HepG2 (cell line): ENCODE results near the gene GABRG3. TPM values are rescaled to one million over a fixed set of nuclear protein-coding genes. Genes with fewer than 3 reads are reported as not detected.

Source experiments
- ATAC-seq: fragments of 200-7000 bp; cut with Tn5 transposase; 3 replicates; pipeline ENCODE4 v1.9.1; 2020; ENCODE audit warnings: mild to moderate bottlenecking, moderate library complexity
- BruUV-seq: library from RNA; stranded (reverse); fragments of 400-500 nt; replicated peaks from 2 replicates; lab custom pipeline; 2021; lab: Mats Ljungman, UMichigan
- CTCF ChIA-PET: fragments of 300-600 bp; formaldehyde crosslinking; extraction: SDS; loops from one replicate; lab custom pipeline; 2021; ENCODE audit warnings: low total read pairs, inconsistent platforms, low intra/inter-chr PET ratio; lab: Yijun Ruan, JAX
- POLR2A ChIA-PET: fragments of 350-600 bp; sonication (Branson Sonifier 250); formaldehyde crosslinking; loops from one replicate; lab custom pipeline; 2020; ENCODE audit warnings: antibody characterized with exemption, inconsistent platforms; lab: Yijun Ruan, JAX
- DNase-seq: peaks from one replicate; pipeline ENCODE4 v3.0.0-alpha.2; 2015; ENCODE audit warnings: low spot score
- FAIRE-seq: peaks from 3 replicates; lab custom pipeline; 2011; peaks lifted over from hg19 to GRCh38; lab: Jason Lieb, UNC
- H2AFZ ChIP-seq: one replicate; pipeline ENCODE4 v1.6.1; 2011; ENCODE audit warnings: low read length, inconsistent platforms
- H3K27ac ChIP-seq: fragments of 300-600 bp; 3 replicates; pipeline ENCODE4 v1.8.0; 2011; ENCODE audit warnings: mixed run types, mild to moderate bottlenecking, mixed read lengths, low read length, inconsistent platforms; ENCODE audit not compliant: insufficient read depth; ENCODE audit errors: extremely low read length
- H3K27me3 ChIP-seq, 2 experiments: fragments of 200-600 bp in 1 of 2; 2 replicates in 1 of 2; 3 replicates in 1 of 2; pipeline versions ENCODE4 v1.6.0 to v1.8.0; 2011; ENCODE audit warnings: low read length in 2 of 2, mild to moderate bottlenecking in 2 of 2, moderate library complexity in 2 of 2, inconsistent platforms in 1 of 2; ENCODE audit not compliant: insufficient read depth in 2 of 2, control insufficient read depth in 1 of 2
- H3K36me3 ChIP-seq, 2 experiments: fragments of 200-600 bp in 1 of 2; replicated peaks in 1 of 2; 2 replicates in 1 of 2; 3 replicates in 1 of 2; pipeline versions ENCODE4 v1.5.1 to v1.8.0; 2011; ENCODE audit warnings: low read length in 2 of 2, inconsistent platforms in 1 of 2; ENCODE audit not compliant: insufficient read depth in 2 of 2, control insufficient read depth in 1 of 2
- H3K4me1 ChIP-seq: 2 replicates; pipeline ENCODE4 v1.5.1; 2012; ENCODE audit warnings: low read length, inconsistent platforms; ENCODE audit not compliant: insufficient read depth
- H3K4me2 ChIP-seq: 2 replicates; pipeline ENCODE4 v1.6.0; 2011; ENCODE audit warnings: low read depth, low read length, inconsistent platforms
- H3K4me3 ChIP-seq, 3 experiments: fragments of 200-600 bp in 1 of 3; sonication (generic), shearing (Covaris generic) in 1 of 3; replicated peaks in 1 of 3; 2 replicates each; pipeline ENCODE4 v1.5.1; 2011 to 2016; ENCODE audit warnings: low read length in 3 of 3, inconsistent platforms in 2 of 3, low read depth in 2 of 3, mild to moderate bottlenecking in 2 of 3, control low read depth in 1 of 3, mixed read lengths in 1 of 3; ENCODE audit not compliant: insufficient read depth in 1 of 3
- H3K79me2 ChIP-seq: one replicate; pipeline ENCODE4 v1.6.1; 2011; ENCODE audit warnings: low read length, inconsistent platforms; ENCODE audit not compliant: insufficient read depth
- H3K9ac ChIP-seq: 2 replicates; pipeline ENCODE4 v1.6.0; 2011; ENCODE audit warnings: mild to moderate bottlenecking, low read depth, low read length, inconsistent platforms; ENCODE audit not compliant: insufficient read depth
- H3K9me3 ChIP-seq: 2 replicates; pipeline ENCODE4 v1.5.1; 2012; ENCODE audit warnings: mild to moderate bottlenecking, low read length
- H4K20me1 ChIP-seq: 2 replicates; pipeline ENCODE4 v1.6.0; 2011; ENCODE audit warnings: inconsistent platforms, mild to moderate bottlenecking, low read length, moderate library complexity; ENCODE audit not compliant: insufficient read depth
- CENPT ChIP-seq: sonication (generic); formaldehyde crosslinking; IDR thresholded peaks from 2 replicates; pipeline ENCODE4 v1.8.0; 2022; ENCODE audit warnings: low read depth, mild to moderate bottlenecking, moderate library complexity, missing genetic modification reagents
- HNF4G ChIP-seq, 2 experiments: sonication (generic) in 1 of 2; formaldehyde crosslinking in 1 of 2; IDR thresholded peaks; 2 replicates each; pipeline versions ENCODE4 v1.4.0 to v1.6.1; 2011 to 2020; ENCODE audit warnings: borderline replicate concordance in 2 of 2, low read depth in 2 of 2, mild to moderate bottlenecking in 2 of 2, low read length in 1 of 2, missing genetic modification reagents in 1 of 2, moderate library complexity in 1 of 2
- HOXA5 ChIP-seq: sonication (generic); formaldehyde crosslinking; IDR thresholded peaks from 2 replicates; pipeline ENCODE4 v1.4.0; 2020; ENCODE audit warnings: missing genetic modification reagents
- ISL2 ChIP-seq: sonication (generic); formaldehyde crosslinking; IDR thresholded peaks from 2 replicates; pipeline ENCODE4 v1.5.0; 2020; ENCODE audit warnings: missing genetic modification reagents
- KLF15 ChIP-seq: sonication (generic); formaldehyde crosslinking; IDR thresholded peaks from 2 replicates; pipeline ENCODE4 v1.8.1; 2023; ENCODE audit warnings: borderline replicate concordance, mild to moderate bottlenecking, inconsistent platforms, missing genetic modification reagents, mixed read lengths
- RFX1 ChIP-seq: fragments of 450-650 bp; IDR thresholded peaks from 2 replicates; pipeline ENCODE4 v1.6.1; 2017
- SETDB1 ChIP-seq: sonication (generic); formaldehyde crosslinking; IDR thresholded peaks from 2 replicates; pipeline ENCODE4 v1.5.1; 2020; ENCODE audit warnings: missing genetic modification reagents, mild to moderate bottlenecking, borderline replicate concordance
- SMYD3 ChIP-seq: sonication (generic); formaldehyde crosslinking; IDR thresholded peaks from 2 replicates; pipeline ENCODE4 v1.8.1; 2023; ENCODE audit warnings: mild to moderate bottlenecking, missing genetic modification reagents
- ZFP1 ChIP-seq: IDR thresholded peaks from 2 replicates; pipeline ENCODE4 v1.6.1; 2016
- ZFP36 ChIP-seq: fragments of 150-350 bp; IDR thresholded peaks from 2 replicates; pipeline ENCODE4 v1.6.1; 2018; ENCODE audit warnings: borderline replicate concordance, low read length, low read depth; ENCODE audit not compliant: partially characterized antibody
- ZMYM4 ChIP-seq: sonication (generic); formaldehyde crosslinking; IDR thresholded peaks from 2 replicates; pipeline ENCODE4 v1.8.1; 2023; ENCODE audit warnings: mild to moderate bottlenecking, missing genetic modification reagents
- ZNF234 ChIP-seq: sonication (generic); formaldehyde crosslinking; conservative IDR thresholded peaks from 2 replicates; pipeline ENCODE4 v1.5.1; 2020; ENCODE audit warnings: mild to moderate bottlenecking, missing genetic modification reagents
- ZNF329 ChIP-seq: sonication (generic); formaldehyde crosslinking; IDR thresholded peaks from 2 replicates; pipeline ENCODE4 v1.9.0; 2021; ENCODE audit warnings: low read depth, mild to moderate bottlenecking, missing genetic modification reagents
- ZNF574 ChIP-seq: sonication (generic); formaldehyde crosslinking; IDR thresholded peaks from 2 replicates; pipeline ENCODE4 v1.4.0; 2020; ENCODE audit warnings: missing genetic modification reagents
- ZSCAN29 ChIP-seq: sonication (generic); formaldehyde crosslinking; conservative IDR thresholded peaks from 2 replicates; pipeline ENCODE4 v1.4.0; 2020; ENCODE audit warnings: mild to moderate bottlenecking, missing genetic modification reagents
- WGBS: methylation state at CpG from one replicate; pipeline ENCODE4 v1.1.6; 2017; ENCODE audit warnings: low lambda C conversion rate; 5-methylcytosine and 5-hydroxymethylcytosine counted together
- in situ Hi-C: cut with HindIII; loops from 2 replicates; pipeline ENCODE4 v1.10.0; 2017; ENCODE audit warnings: low pct_unique_long_range_greater_than_20kb; ENCODE audit not compliant: extremely low pct_ligation_motif_present
- intact Hi-C: fragments of 100-400 bp; cut with micrococcal nuclease; formaldehyde crosslinking; loops from one replicate; pipeline ENCODE4 v1.10.0; 2022; ENCODE audit not compliant: unreplicated experiment
- polyA plus RNA-seq, 8 experiments: library from polyadenylated mRNA; depleted of rRNA in 3 of 8; stranded (reverse) in 7 of 8; unstranded in 1 of 8; fragments of >200 nt; fragmentation: Illumina TruSeq in 4 of 8; extraction: Trizol in 4 of 8; gene quantifications; 2 replicates each; pipeline versions ENCODE4 v1.2.1 to v1.2.3, GENCODE V29; 2011 to 2016; ENCODE audit warnings: low read depth in 4 of 8, missing spikeins in 1 of 8, mixed read lengths in 1 of 8; ENCODE audit not compliant: insufficient read depth in 1 of 8
- total RNA-seq, 5 experiments: library from RNA; depleted of rRNA; stranded (reverse); fragments of >200 nt; fragmentation: Illumina TruSeq; extraction: Trizol; gene quantifications; 2 replicates each; pipeline ENCODE4 v1.2.3, GENCODE V29; 2016; ENCODE audit warnings: low read depth in 1 of 5
- TF ChIP-seq, protein P1 (sequence below): sonication (generic); formaldehyde crosslinking; IDR thresholded peaks from 2 replicates; pipeline ENCODE4 v1.4.0; 2020; ENCODE audit warnings: missing genetic modification reagents
- TF ChIP-seq, protein P2 (sequence below): sonication (generic); formaldehyde crosslinking; IDR thresholded peaks from 2 replicates; pipeline ENCODE4 v1.8.1; 2023; ENCODE audit warnings: missing genetic modification reagents, mild to moderate bottlenecking, borderline replicate concordance

The GABRG3 gene
- total and polyA plus RNA-seq, 2 of the 13 experiments (the other 11 are each of a cell fraction or from before 2014, with no cell fraction given) = not detected

- TF ChIP-seq, protein P1, sequence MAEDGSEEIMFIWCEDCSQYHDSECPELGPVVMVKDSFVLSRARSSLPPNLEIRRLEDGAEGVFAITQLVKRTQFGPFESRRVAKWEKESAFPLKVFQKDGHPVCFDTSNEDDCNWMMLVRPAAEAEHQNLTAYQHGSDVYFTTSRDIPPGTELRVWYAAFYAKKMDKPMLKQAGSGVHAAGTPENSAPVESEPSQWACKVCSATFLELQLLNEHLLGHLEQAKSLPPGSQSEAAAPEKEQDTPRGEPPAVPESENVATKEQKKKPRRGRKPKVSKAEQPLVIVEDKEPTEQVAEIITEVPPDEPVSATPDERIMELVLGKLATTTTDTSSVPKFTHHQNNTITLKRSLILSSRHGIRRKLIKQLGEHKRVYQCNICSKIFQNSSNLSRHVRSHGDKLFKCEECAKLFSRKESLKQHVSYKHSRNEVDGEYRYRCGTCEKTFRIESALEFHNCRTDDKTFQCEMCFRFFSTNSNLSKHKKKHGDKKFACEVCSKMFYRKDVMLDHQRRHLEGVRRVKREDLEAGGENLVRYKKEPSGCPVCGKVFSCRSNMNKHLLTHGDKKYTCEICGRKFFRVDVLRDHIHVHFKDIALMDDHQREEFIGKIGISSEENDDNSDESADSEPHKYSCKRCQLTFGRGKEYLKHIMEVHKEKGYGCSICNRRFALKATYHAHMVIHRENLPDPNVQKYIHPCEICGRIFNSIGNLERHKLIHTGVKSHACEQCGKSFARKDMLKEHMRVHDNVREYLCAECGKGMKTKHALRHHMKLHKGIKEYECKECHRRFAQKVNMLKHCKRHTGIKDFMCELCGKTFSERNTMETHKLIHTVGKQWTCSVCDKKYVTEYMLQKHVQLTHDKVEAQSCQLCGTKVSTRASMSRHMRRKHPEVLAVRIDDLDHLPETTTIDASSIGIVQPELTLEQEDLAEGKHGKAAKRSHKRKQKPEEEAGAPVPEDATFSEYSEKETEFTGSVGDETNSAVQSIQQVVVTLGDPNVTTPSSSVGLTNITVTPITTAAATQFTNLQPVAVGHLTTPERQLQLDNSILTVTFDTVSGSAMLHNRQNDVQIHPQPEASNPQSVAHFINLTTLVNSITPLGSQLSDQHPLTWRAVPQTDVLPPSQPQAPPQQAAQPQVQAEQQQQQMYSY = no peak
- TF ChIP-seq SMYD3 (CRISPR knock-in tag) (no peak), RFX1 (no peak), SETDB1 (CRISPR knock-in tag) (no peak), ZNF329 (CRISPR knock-in tag) (no peak), ZFP36 (no peak), HNF4G (IDR thresholded peaks at IDR 0.05; ENCODE audit: borderline replicate concordance, low read depth, low read length) (no peak), HNF4G (CRISPR knock-in tag; IDR thresholded peaks at IDR 0.05; ENCODE audit: borderline replicate concordance, low read depth) (no peak), ISL2 (CRISPR knock-in tag) (no peak)
- TF ChIP-seq, protein P2, sequence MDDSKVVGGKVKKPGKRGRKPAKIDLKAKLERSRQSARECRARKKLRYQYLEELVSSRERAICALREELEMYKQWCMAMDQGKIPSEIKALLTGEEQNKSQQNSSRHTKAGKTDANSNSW = no peak
Observed at GRCh38 chr15:27342991-27343390, 372.0 kb downstream of the GABRG3 start (continued).

DNA sequence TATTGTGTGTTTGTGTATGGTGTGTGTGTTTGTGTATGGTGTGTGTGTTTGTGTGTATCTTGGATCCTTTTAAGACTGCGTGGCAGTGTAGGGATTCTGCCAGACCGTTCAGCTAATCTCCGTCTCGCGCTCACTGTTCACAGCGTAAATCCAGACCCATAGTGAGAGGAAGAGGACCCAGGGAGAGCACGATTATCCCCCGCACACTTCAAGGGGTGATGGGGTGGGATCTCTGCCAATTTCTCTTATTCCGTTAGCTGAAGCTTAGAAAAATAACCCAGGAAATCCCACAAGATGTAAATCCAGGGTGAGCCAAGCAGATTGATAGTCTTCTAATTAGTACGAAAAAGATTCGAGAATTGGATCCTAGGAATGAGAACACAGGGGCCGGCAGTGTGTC lies 381.2 kb downstream of the GABRG3 start:
- WGBS = 76% methylated on average over 11 of the region's 12 CpGs
- Histone ChIP-seq H3K36me3 (no peaks in the 10 kb centered on the region), H3K27me3 (no peaks in the 10 kb centered on the region), H3K4me2 (no peak overlapping the region), H2AFZ (no peak overlapping the region), H3K27ac (no peak overlapping the region), H4K20me1 (no peaks in the 10 kb centered on the region), H3K4me3 (no peak overlapping the region), H3K9ac (no peak overlapping the region), H3K9me3 (peaks cover 13% of the 10 kb centered on the region; the same call in 1 of the 2 replicates), H3K4me1 (no peaks in the 10 kb centered on the region), H3K79me2 (no peaks in the 10 kb centered on the region)
- no peak for ATAC-seq
- in situ Hi-C loops (loop anchor here (10.0 kb wide), 1 partner anchor 287 kb away; no protein-coding TSS in a partner anchor), intact Hi-C loops (no loop called here)
- DNase-seq = no peak
- no peak for FAIRE-seq
- no TSS peak for BruUV-seq
- POLR2A ChIA-PET = no interaction called here
- CTCF ChIA-PET = no interaction called here
- TF ChIP-seq CENPT (CRISPR knock-in tag) (no peak), ZNF574 (CRISPR knock-in tag) (no peak), ZNF234 (CRISPR knock-in tag) (no peak), HOXA5 (CRISPR knock-in tag) (no peak), ZMYM4 (no peak), KLF15 (CRISPR knock-in tag) (no peak), ZFP1 (CRISPR knock-in tag) (no peak), ZSCAN29 (no peak)
